Osteoblast (primary cell): Measurements from ENCODE around the gene BSN. TPM values are rescaled to one million over a fixed set of nuclear protein-coding genes. Genes with fewer than 3 reads are reported as not detected.
A peak's percentile ranks its signal among the peaks of the same experiment; 100 is the strongest.

Experiments used
- DNase-seq: peaks from one replicate; pipeline ENCODE4 v3.0.0; 2011; ENCODE audit warnings: low spot score, mixed read lengths; ENCODE audit not compliant: insufficient read length; ENCODE audit errors: missing footprints
- H2AFZ ChIP-seq: 2 replicates; pipeline ENCODE4 v1.6.0; 2011; ENCODE audit warnings: mild to moderate bottlenecking, low read length
- H3K27ac ChIP-seq: 2 replicates; pipeline ENCODE4 v1.5.1; 2011; ENCODE audit warnings: mild to moderate bottlenecking, low read depth, low read length, moderate library complexity
- H3K27me3 ChIP-seq: 2 replicates; pipeline ENCODE4 v1.6.0; 2012; ENCODE audit warnings: mild to moderate bottlenecking, control low read depth, inconsistent platforms, low read length, moderate library complexity; ENCODE audit not compliant: insufficient read depth
- H3K36me3 ChIP-seq: 2 replicates; pipeline ENCODE4 v1.5.1; 2011; ENCODE audit warnings: mild to moderate bottlenecking, low read length, control low read depth, moderate library complexity; ENCODE audit not compliant: insufficient read depth
- H3K4me1 ChIP-seq: 2 replicates; pipeline ENCODE4 v1.5.1; 2011; ENCODE audit warnings: mild to moderate bottlenecking, low read length, control low read depth, moderate library complexity; ENCODE audit not compliant: insufficient read depth
- H3K4me2 ChIP-seq: 2 replicates; pipeline ENCODE4 v1.6.0; 2011; ENCODE audit warnings: mild to moderate bottlenecking, low read length; ENCODE audit not compliant: insufficient read depth
- H3K4me3 ChIP-seq: fragments of 200-600 bp; sonication (generic); 3 replicates; pipeline ENCODE4 v1.5.1; 2012; ENCODE audit warnings: mild to moderate bottlenecking, low read length, inconsistent platforms; ENCODE audit not compliant: insufficient read depth
- H3K79me2 ChIP-seq: 2 replicates; pipeline ENCODE4 v1.6.0; 2012; ENCODE audit warnings: mild to moderate bottlenecking, low read length, control low read depth, inconsistent platforms; ENCODE audit not compliant: insufficient read depth
- H3K9me3 ChIP-seq: 2 replicates; pipeline ENCODE4 v1.5.1; 2011; ENCODE audit warnings: low read depth, low read length, control low read depth
- H4K20me1 ChIP-seq: 2 replicates; pipeline ENCODE4 v1.6.0; 2012; ENCODE audit warnings: mild to moderate bottlenecking, low read length, control low read depth; ENCODE audit not compliant: insufficient read depth
- total RNA-seq: library from RNA; depleted of rRNA; stranded (reverse); fragments of >200 nt; gene quantifications from 2 replicates; pipeline ENCODE4 v1.2.3, GENCODE V29; 2012
- TF ChIP-seq, protein P1 (sequence below): IDR thresholded peaks from 2 replicates; pipeline ENCODE4 v1.5.1; 2011; ENCODE audit warnings: mild to moderate bottlenecking, low read depth, low read length, moderate library complexity; ENCODE audit errors: extremely low read depth

The BSN gene
- total RNA-seq, 1 donor = under 0.01 TPM

DNA sequence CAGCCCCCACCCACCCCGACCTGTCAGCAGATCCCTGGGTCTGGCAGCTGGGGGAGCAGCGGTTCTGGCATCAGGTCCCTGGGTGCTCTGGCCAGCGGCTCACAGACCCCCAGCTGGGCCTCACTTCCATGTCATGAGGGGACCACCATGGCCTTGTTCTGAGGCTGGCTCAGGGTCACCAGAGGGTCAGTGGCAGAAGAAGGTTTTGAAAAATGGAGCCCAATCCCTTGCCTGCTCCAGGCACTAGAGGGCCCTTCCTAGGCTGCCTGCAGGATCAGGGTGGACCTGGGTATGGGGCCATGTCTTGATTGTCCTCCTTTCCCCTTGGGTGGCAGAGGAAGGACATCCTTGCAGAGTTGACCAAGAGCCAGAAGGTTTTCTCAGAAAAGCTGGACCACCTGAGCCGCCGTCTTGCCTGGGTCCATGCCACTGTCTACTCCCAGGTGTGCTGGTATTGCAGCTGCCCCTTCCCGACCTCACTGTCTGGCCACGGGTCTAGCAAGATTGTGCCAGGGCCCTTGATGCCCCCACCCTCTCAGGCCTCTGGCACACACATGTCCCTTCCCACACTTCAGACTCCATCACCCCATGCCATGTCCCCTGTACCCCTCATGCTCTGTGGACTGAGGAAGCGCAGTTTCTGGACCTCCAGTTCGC is 152.3 kb downstream of the BSN start:
- DNase-seq = peak; percentile 42
- Histone ChIP-seq H2AFZ (no peak overlapping the region), H3K4me3 (no peak overlapping the region), H3K36me3 (peaks cover 16% of the 10 kb centered on the region), H3K4me1 (no peaks in the 10 kb centered on the region), H3K9me3 (no peaks in the 10 kb centered on the region), H3K4me2 (no peak overlapping the region), H3K27ac (no peak overlapping the region), H4K20me1 (peaks cover 13% of the 10 kb centered on the region), H3K27me3 (no peaks in the 10 kb centered on the region), H3K79me2 (no peaks in the 10 kb centered on the region)
- TF ChIP-seq, protein P1, sequence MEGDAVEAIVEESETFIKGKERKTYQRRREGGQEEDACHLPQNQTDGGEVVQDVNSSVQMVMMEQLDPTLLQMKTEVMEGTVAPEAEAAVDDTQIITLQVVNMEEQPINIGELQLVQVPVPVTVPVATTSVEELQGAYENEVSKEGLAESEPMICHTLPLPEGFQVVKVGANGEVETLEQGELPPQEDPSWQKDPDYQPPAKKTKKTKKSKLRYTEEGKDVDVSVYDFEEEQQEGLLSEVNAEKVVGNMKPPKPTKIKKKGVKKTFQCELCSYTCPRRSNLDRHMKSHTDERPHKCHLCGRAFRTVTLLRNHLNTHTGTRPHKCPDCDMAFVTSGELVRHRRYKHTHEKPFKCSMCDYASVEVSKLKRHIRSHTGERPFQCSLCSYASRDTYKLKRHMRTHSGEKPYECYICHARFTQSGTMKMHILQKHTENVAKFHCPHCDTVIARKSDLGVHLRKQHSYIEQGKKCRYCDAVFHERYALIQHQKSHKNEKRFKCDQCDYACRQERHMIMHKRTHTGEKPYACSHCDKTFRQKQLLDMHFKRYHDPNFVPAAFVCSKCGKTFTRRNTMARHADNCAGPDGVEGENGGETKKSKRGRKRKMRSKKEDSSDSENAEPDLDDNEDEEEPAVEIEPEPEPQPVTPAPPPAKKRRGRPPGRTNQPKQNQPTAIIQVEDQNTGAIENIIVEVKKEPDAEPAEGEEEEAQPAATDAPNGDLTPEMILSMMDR = no peak

DNA sequence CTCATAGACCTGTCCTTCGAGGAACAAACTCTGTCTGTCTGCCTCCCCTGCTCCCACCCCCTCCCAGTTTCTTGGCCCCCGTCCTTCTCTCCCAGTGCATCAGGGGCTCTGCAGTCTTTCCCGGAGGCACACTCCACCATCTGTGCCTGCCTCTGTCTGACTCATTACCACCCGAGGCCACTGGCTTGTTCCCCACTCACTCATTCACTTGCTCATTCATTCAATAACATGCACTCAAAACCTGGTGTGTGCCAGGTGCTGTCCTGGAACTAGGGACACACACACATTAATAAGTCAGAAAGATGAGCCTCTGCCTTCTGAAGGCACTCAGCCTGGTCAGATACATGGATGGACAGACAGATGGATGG is 152.8 kb downstream of the BSN start:
- H3K27ac ChIP-seq = no peak overlapping the region
- H3K79me2 ChIP-seq = no peaks in the 10 kb centered on the region
- no peak overlapping the region for H3K4me2 ChIP-seq
- H4K20me1 ChIP-seq = peaks cover 11% of the 10 kb centered on the region
- TF ChIP-seq, protein P1 = no peak
- H3K4me3 ChIP-seq = no peak overlapping the region
- DNase-seq = peak; percentile 57
- H2AFZ ChIP-seq = no peak overlapping the region
- H3K9me3 ChIP-seq = no peaks in the 10 kb centered on the region
- peaks cover 13% of the 10 kb centered on the region for H3K36me3 ChIP-seq
- no peaks in the 10 kb centered on the region for H3K27me3 ChIP-seq
- H3K4me1 ChIP-seq = no peaks in the 10 kb centered on the region

DNA sequence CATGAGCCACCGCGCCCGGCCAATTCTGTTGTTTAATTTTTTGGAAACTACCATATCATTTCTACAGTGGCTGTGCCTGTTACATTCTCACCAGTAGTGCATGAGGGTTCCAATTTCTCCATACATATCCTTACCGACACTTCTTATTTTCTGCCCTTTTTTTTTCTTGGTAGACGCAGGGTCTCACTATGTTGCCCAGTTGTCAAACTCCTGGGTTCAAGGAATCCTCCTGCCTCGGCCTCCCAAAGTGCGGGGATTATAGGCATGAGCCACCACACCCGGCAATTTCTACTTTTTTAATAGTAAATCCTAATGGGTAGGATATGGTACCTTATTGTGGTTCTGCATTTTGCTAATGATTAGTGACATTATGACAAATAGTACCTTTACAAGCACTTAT is 155.6 kb downstream of the BSN start:
- H3K79me2 ChIP-seq = no peaks in the 10 kb centered on the region

DNA sequence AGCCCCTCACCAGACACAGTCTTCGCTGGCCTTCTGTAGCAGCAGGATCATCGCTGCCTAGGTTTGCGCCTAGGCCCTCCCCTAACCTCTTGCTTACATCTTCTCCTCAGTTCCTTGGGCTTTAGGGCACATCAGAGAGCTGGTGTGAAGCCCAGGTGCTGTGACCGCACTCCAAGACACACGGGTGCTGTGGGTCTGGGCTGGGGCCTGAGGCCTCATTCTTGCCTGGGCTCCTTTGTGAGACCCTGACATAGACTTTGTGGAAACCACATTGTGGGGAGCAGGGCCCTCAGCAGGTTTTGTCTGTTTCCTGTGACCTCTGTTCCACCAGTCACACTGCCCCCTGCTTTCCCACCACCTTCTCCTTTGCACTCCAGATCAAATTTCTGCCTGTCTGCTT is 157.2 kb downstream of the BSN start:
- Histone ChIP-seq H3K27ac (no peak overlapping the region), H3K4me2 (no peak overlapping the region), H2AFZ (no peak overlapping the region), H3K27me3 (no peaks in the 10 kb centered on the region), H3K4me1 (no peaks in the 10 kb centered on the region), H3K79me2 (no peaks in the 10 kb centered on the region), H3K36me3 (no peaks in the 10 kb centered on the region), H3K4me3 (no peak overlapping the region), H3K9me3 (no peaks in the 10 kb centered on the region), H4K20me1 (no peaks in the 10 kb centered on the region)
- peak; percentile 47 for DNase-seq
- TF ChIP-seq, protein P1 = no peak

More for the DNA sequence above, 155.6 kb downstream of the BSN start:
- Histone ChIP-seq H3K4me2 (no peak overlapping the region), H3K9me3 (no peaks in the 10 kb centered on the region), H3K4me3 (no peak overlapping the region), H2AFZ (no peak overlapping the region), H3K4me1 (no peaks in the 10 kb centered on the region), H3K27ac (no peak overlapping the region), H3K36me3 (peaks cover 2% of the 10 kb centered on the region), H4K20me1 (no peaks in the 10 kb centered on the region), H3K27me3 (no peaks in the 10 kb centered on the region)
- no peak for DNase-seq
- TF ChIP-seq, protein P1 = no peak
